Peyer's patch (tissue), 4 donors: Measurements from ENCODE around the gene DNAJB11.

Experiments
- POLR2A ChIP-seq, 2 donors: fragments of 450-650 bp; IDR thresholded peaks; one replicate each; pipeline ENCODE4 v1.5.1; 2017; ENCODE audit warnings: antibody characterized with exemption in 2 of 2, mild to moderate bottlenecking in 2 of 2, moderate library complexity in 2 of 2
- TF ChIP-seq, protein P1 (sequence below), 6 experiments: fragments of 450-650 bp in 4 of 6; fragments of 200-600 bp in 2 of 6; sonication (generic) in 1 of 6; IDR thresholded peaks; one replicate each; pipeline ENCODE4 v1.5.1; 2017 to 2019; ENCODE audit warnings: antibody characterized with exemption in 6 of 6, mild to moderate bottlenecking in 3 of 6, moderate library complexity in 1 of 6

DNA sequence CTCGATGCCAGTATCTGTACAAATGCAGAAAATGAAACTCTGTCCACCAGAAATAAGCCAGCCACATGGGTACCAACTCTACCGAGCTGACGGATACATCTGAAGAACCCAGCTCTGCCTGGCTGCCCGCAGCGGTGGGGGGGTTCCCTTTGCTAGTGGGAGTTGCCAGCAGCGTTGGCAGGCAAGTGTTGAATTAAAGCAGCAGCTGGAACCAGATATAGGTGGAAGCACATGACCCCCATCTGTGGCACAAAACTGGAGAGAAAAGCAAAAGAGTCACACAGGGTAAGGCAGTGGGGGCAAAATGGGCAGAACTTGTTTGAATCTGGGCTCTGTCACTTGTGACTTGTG is 44.3 kb upstream of the DNAJB11 start:
- TF ChIP-seq, protein P1, sequence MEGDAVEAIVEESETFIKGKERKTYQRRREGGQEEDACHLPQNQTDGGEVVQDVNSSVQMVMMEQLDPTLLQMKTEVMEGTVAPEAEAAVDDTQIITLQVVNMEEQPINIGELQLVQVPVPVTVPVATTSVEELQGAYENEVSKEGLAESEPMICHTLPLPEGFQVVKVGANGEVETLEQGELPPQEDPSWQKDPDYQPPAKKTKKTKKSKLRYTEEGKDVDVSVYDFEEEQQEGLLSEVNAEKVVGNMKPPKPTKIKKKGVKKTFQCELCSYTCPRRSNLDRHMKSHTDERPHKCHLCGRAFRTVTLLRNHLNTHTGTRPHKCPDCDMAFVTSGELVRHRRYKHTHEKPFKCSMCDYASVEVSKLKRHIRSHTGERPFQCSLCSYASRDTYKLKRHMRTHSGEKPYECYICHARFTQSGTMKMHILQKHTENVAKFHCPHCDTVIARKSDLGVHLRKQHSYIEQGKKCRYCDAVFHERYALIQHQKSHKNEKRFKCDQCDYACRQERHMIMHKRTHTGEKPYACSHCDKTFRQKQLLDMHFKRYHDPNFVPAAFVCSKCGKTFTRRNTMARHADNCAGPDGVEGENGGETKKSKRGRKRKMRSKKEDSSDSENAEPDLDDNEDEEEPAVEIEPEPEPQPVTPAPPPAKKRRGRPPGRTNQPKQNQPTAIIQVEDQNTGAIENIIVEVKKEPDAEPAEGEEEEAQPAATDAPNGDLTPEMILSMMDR (IDR thresholded peaks at IDR 0.05), result no peak
- TF ChIP-seq POLR2A (IDR thresholded peaks at IDR 0.05), result no peak
